Left lobe of liver (tissue), 2 donors: ENCODE results near the gene TSHB. TPM values are rescaled to one million over a fixed set of nuclear protein-coding genes. Genes with fewer than 3 reads are reported as not detected.
"Not testable (repeated sequence)": the region's sequence is repeated elsewhere in the genome, so short reads cannot be mapped to it uniquely, and the experiment has no call there.

ENCODE experiments used
- ATAC-seq: fragments of 200-7000 bp; cut with Tn5 transposase; one replicate; pipeline ENCODE4 v1.9.1; 2020; ENCODE audit warnings: mild to moderate bottlenecking, moderate library complexity
- DNase-seq: peaks from one replicate; pipeline ENCODE4 v3.0.0-alpha.2; 2020; ENCODE audit warnings: low spot score
- total RNA-seq: library from RNA; stranded (reverse); gene quantifications from one replicate; pipeline ENCODE4 v1.2.1, GENCODE V29; 2021
- donor health status: DM: no; HTN: no; CAD: no; lungs with moderate emphysema.
- donor health status: DM: no; HTN: yes; CAD: no.

Gene TSHB
- not detected for total RNA-seq

GRCh38 chr1:115029526-115029925 lies at the start of gene TSHB:
TSS of gene TSHB (plus strand) at chr1:115029826. CDS start at chr1:115033363, 3,537 bp downstream.
- ATAC-seq, result no peak
- DNase-seq, result no peak

- DNase-seq, result no peak
- ATAC-seq, result no peak
Observed at GRCh38 chr1:114982251-114982650, 47.4 kb upstream of the TSHB start.

GRCh38 chr1:114986286-114986685 lies 43.3 kb upstream of the TSHB start:
- no peak for DNase-seq
- no peak for ATAC-seq

DNA sequence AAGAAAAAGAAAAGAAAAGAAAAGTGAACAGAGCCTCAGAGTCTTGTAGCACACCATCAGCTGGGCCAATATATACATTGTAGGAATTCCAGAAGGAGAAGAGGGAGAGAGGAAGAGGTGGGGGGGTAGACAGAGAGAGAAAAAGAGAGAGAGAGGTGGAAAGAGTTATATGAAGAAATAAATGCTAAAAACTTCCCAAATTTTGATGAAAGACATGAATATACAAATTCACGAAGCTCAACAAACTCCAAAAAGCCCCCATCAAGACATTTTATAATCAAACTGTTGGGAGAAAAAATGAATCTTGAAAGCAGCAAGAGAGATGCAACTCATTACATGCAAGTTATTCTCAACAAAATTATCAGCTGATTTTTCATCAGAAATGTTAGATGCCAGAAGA lies 41.5 kb upstream of the TSHB start:
- no peak for DNase-seq
- ATAC-seq, result no peak

DNA sequence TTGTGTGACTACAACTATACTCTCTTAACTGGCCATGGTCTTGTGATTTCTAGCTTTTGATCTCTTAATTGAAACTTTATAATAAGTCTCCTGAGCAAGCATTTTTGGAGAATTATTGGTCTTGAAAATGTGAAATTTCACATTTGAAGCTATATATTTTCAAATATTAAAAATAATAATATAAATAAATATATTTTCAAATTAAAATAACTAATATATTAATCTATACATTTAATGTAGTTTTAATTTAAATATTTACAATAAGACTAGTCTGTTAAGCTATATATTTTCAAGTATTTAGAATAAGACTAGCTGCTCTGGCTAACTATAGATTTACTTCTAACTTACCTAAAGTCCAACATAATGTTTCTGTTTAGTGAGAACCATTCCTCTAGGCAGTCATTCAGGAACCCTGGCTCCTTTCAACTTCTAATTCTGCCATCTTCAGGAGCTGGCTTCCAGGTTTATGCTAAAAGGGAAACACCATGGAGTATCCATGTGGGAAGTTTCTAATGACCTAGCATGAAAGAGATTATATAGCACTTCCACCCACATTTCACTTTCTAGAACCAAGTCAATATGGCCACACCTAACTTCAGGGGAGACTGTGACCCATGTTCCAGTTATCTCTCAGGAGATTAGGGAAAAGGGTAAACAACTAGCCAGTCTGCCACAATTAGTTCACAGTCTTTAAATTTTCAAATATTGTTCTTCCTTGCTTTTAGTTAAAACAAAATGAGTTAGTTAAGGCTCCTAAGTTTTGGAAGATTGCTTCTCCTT lies 31.9 kb upstream of the TSHB start:
- ATAC-seq (no peak), DNase-seq (no peak)

DNA sequence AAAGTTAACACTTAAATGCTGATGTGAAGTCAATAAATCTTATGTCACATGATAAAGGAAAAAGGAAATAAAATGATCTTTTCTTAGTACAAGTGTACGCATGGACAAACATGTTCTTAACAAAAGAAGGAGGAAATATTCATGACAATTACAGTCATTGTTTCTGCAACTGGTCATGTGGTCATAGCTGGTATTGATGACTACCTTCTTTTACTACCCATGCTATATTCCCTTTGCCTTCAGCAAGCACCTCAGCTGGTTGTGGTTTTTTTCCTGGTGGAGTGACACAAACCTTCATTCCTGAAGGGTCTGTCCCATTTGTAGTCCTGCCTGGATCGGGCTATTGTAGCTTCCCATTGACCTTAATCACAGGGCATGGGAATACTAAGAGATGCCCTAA lies 23.4 kb upstream of the TSHB start:
- ATAC-seq (no peak), DNase-seq (no peak)

DNA sequence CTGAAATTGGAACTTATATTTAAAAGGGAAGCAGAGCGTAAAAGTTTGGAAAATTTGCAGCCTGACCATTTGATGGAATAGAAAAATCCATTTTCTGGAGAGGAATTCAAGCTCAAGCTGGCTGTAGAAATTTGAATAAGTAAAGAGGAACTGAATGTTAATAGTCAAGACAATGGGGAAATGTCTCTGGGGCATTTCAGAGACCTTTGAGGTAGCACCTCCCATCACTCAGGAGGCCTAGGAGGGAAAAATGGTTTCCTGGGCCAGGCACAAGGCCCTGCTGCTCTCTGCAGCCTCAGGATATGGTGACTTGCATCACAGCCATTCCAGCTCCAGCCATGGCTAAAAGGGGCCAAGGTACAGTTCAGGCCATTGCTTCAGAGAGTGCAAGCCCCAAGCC lies 17.6 kb upstream of the TSHB start:
- ATAC-seq, result no peak
- no peak for DNase-seq

DNA sequence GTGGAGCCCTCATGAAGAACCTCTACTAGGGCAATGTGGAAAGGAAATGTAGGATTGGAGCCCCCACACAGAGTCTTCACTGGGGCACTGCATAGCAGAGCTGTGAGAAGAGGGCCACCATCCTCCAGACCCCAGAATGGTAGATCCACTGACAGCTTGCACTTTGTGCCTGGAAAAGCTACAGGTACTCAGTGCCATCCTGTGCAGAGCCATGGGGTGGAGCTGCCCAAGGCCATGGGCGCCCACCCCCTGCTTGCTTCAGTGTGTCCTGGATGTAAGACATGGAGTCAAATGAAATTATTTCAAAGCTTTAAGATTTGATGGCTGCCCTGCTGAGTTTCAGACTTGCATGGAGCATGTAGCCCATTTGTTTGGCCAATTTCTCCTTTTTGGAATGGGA lies 17.2 kb upstream of the TSHB start:
- ATAC-seq, result no peak
- no peak for DNase-seq

GRCh38 chr1:115013792-115014191 lies 15.8 kb upstream of the TSHB start:
- ATAC-seq (no peak), DNase-seq (no peak)

DNA sequence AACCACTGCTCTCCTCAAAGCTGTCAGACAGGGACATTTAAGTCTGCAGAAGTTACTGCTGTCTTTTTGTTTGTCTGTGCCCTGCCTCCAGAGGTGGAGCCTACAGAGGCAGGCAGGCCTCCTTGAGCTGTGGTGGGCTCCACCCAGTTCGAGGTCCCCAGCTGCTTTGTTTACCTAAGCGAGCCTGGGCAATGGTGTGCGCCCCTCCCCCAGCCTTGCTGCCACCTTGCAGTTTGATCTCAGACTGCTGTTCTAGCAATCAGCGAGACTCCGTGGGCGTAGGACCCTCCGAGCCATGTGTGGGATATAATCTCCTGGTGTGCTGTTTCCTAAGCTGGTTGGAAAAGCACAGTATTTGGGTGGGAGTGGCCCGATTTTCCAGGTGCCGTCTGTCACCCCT lies 10.1 kb upstream of the TSHB start:
- ATAC-seq, DNase-seq: not testable (repeated sequence)

DNA sequence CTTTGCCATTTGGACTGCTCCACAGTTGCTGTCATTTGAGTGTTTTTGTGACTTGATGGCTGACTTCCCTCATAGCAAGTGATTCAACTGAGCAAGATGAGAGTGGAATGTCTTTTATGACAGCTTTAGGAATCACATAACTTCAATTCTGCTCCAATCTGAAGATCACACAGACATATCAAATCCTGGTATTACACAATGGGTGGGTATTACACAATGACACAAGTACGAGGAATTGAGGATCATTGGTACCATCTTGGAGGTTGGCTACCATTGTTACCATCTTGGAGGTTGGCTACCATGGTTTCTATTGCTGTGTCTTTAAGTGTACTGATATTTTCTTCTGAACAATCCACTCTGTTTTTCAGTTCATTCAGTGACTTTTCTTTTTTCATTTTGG lies 8.5 kb upstream of the TSHB start:
- DNase-seq (no peak), ATAC-seq (no peak)

DNA sequence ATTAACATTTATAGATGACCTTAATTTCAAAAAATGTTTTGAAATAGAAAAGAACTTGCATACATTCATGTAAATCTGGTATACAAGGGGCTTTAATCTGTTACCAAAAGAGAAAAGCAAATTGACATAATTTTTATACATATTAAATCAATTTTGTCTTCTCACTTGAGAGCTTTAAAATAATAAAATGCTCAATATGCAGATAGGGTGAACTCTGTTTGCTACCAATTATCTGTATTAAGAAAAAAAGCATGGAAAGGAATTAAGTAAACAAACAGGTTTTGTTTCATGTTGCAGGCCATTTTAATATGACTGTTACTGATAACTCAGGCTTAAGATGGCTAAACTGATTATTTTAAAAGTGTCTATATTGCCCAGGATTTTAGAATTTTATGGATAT lies 6.0 kb upstream of the TSHB start:
- DNase-seq (no peak), ATAC-seq (no peak)

DNA sequence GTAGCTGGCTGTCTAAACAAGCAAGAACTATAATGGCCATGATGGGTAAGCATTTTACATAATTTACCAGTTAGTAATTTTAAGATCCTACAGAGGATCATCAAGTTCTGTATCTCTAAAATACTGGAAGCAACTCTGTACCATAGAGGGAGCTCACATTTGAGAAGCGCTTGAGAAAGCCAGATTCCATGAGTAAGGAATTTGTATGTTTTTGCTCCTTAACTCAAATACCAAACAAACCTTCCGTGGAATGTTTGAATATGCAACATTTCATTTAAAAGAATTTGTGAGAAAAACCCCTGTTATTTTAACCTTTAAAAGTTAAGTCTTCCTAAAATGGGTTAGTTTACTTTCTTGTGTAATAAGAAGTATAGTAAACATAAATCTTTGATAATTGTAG lies 2.0 kb downstream of the TSHB start:
- DNase-seq (no peak), ATAC-seq (no peak)

DNA sequence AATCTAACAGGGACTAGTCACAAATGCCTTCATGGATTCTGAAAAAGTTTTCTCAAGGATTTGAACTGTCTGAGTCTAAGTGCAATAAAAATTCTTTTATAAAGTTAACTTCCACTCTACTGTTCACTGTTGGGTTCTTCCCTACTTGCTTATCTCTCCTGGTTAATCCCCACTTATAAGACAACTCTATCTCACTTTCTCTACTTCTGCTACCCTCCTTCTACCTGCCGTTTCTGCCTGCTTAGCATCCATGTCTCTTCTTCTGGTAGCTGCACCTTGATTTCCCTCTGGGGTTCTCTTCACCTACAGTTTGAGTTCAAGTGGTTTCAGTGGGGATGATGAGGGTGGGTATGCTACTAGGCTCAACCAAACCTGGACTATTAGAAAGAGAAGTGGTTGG lies 6.0 kb downstream of the TSHB start:
- no peak for DNase-seq
- no peak for ATAC-seq

DNA sequence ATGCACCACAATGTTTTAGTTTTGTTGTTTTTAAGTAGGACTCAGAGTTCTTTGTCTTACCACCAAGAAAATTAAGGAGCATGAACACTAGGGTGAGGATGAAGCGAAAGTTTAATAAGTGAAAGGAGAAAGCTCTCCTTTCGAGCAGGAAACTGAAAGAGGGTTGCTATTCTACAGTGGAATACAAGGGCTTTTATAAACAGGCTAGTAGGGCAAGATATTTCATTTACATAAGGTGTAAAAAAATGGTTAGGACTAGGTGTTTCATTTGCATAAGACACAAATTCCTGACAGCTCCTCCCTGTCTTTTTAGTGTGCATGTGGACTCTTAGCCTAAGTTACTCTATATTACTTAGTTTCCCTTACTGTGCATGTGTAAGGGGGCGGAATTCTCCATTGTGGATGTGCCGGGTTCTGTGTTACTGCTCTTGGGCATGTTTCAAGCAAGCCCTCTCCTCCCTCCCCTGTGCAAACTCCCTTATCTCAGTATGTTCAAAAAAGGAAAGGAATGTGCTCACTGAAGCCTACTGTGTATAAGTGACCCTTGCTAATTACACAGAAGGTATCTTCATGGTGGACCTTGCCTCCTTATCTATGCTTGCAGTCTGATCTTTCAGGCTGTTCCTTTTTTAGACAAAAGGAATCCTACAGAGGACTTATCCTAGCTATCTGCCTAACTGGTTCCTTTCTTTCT lies 7.3 kb downstream of the TSHB start:
- DNase-seq (no peak), ATAC-seq (no peak)

DNA sequence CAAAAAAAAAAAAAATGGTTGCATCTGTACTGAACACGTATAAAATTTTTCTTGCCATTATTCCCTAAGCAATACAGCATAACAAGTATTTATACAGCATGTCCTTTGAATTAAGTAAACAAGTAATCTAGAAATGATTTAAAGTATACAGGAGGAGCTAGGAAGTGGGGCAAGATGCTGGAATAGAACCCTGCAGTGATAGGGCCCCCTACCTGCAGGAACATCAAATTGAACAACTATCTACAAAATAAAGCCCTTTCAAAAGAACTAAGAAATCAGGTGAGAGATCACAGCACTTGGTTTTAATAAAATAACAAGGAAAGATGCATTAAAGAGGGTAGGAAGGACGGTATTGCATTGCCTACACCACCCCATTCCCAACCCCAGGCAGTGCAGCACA lies 10.9 kb downstream of the TSHB start:
- DNase-seq (no peak), ATAC-seq (no peak)

GRCh38 chr1:115041654-115042053 lies 12.0 kb downstream of the TSHB start:
- no peak for DNase-seq

DNA sequence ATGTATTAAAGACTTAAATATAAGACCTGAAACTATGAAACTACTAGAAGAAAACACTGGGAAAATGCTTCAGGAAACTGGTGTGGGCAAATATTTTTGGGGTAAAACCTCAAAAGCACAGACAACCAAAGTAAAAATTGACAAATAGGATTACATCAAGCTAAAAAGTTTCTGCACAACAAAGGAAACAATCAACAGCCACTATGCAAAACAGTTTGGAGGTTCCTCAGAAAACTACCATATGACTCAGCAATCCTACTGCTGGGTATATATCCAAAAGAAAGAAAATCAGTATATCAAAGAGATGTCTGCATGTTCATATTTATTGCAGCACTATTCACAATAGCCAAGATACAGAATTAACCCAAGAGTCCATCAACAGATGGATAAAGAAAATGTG lies 17.1 kb downstream of the TSHB start:
- ATAC-seq (no peak), DNase-seq (no peak)

More at GRCh38 chr1:115041654-115042053, 12.0 kb downstream of the TSHB start:
- no peak for ATAC-seq

- DNase-seq (no peak), ATAC-seq (peak; percentile 25)
Observed at GRCh38 chr1:115051850-115052249, 22.2 kb downstream of the TSHB start.

GRCh38 chr1:115052454-115053083 lies 22.9 kb downstream of the TSHB start:
- ATAC-seq, result peak; percentile 100
- DNase-seq, result peak; percentile 65

DNA sequence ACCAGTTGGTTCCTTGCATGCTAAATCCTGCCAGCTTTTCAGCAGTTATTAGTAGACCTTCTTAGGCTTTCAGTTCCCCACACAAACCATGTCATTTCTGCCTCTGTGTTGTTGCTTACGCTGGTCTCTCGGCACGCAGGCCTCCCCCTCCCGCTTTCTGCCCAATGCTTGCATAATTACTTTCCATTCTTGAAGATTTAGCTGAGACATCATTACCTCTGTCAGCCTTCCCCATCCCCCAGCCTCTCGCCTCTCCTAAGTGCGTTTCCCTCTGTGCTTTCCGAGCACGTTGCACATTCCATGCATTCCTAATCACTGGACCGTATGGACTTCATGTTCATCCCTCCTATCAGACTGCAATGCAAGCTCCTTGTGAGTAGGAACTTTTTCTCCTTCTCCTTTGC lies 26.8 kb downstream of the TSHB start:
- ATAC-seq (no peak), DNase-seq (no peak)

DNA sequence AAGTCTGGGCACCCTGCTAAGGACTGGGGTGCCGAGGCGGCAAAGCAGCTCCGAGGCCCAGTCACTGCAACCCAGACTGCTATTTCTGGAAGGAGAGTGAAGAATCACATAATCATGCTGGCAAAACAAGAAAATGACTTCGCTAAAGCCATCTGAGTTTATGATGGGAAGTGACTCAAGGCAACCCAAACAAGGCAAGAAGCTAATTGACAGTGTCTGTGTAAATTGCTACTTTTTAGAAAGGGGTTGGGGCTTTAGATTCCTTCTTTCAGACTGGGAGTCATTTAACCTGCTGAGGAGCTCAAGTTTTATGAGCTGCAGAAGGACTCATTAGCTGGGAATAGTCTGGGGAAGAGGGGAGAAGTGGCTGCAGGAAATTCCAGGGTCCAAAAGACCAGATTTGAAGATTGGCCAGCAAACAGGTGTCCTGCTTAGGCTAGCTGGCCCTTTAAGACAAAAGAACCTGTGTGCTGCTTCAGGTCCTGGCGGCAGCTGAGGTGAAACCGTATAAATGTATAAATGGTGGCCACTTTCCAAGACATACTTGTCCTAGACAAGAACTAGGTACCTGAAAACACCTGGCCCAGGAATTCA lies 28.1 kb downstream of the TSHB start:
- ATAC-seq, result no peak

More for the DNA sequence above, 28.1 kb downstream of the TSHB start:
- no peak for DNase-seq
